ENCODE measurements around the gene KCNAB1. TPM values are rescaled to one million over a fixed set of nuclear protein-coding genes. Genes with fewer than 3 reads are reported as not detected.

Gene KCNAB1
- total and polyA plus RNA-seq, 10 of the 15 experiments (the other 5 are each of a cell fraction or from before 2014, with no cell fraction given), result 0.11 to 0.69 (median 0.43) TPM; not detected in 6

DNA sequence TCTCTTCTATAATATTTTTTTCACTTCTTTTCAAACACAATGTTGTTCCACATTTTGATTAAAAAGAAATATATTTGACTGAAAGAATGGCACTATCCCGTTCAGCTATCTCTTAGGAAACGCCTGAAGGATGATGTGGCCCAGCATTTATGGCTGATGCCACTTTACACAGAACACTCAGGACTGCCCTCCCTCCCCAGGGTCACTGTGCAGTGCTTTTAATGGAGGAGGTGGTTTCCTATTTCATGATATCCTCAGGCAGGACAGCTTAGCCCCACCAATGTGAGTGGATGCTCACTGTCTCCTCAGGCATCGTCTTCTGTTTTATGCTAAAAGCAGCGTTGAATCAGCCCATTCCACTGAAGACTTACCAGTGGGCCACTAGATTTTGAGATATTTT lies 135.9 kb downstream of the KCNAB1 start:
- POLR2A ChIA-PET, result no interaction called here
- in situ Hi-C loops (cut with MboI) (no loop called here), intact Hi-C loops (cut with micrococcal nuclease; ENCODE audit: unreplicated experiment) (no loop called here)
- Histone ChIP-seq H4K20me1 (ENCODE audit: control insufficient read depth, insufficient read depth) (no peaks in the 10 kb centered on the region), H3K27ac (ENCODE audit: control insufficient read depth, insufficient read depth) (no peak overlapping the region), H3K4me1 (ENCODE audit: control insufficient read depth, insufficient read depth, low read length) (no peaks in the 10 kb centered on the region), H2AFZ (ENCODE audit: control insufficient read depth, low read depth, low read length) (no peak overlapping the region), H3K27me3 (replicated peaks in 1 of 2; ENCODE audit: control insufficient read depth in 2 of 2, insufficient read depth in 2 of 2, low read length in 1 of 2) (no peaks in the 10 kb centered on the region), H3K9me3 (replicated peaks; ENCODE audit: control insufficient read depth, insufficient read depth, low read length) (no peaks in the 10 kb centered on the region), H3K36me3 (ENCODE audit: control insufficient read depth in 2 of 2, insufficient read depth in 2 of 2, low read length in 1 of 2) (no peaks in the 10 kb centered on the region), H3K79me2 (ENCODE audit: control insufficient read depth, insufficient read depth, low read length) (no peaks in the 10 kb centered on the region), H3K9ac (ENCODE audit: control insufficient read depth, insufficient read depth, low read length) (no peak overlapping the region), H3K4me2 (ENCODE audit: control insufficient read depth, insufficient read depth) (no peak overlapping the region), H3K4me3 (no peak overlapping the region)
- CTCF ChIA-PET, result no interaction called here
- no TSS peak for BruUV-seq (replicated peaks)
- TF ChIP-seq FOXK2 (IDR thresholded peaks at IDR 0.05) (no peak), BRCA1 (IDR thresholded peaks at IDR 0.05; ENCODE audit: low read depth, low read length) (no peak), CBX5 (IDR thresholded peaks at IDR 0.05; ENCODE audit: low read depth) (no peak), NFYA (IDR thresholded peaks at IDR 0.05; ENCODE audit: borderline replicate concordance, low read depth, low read length) (no peak), CHD1 (IDR thresholded peaks at IDR 0.05; ENCODE audit: low read depth, low read length) (no peak), BHLHE40 (IDR thresholded peaks at IDR 0.05; ENCODE audit: borderline replicate concordance in 1 of 2, low read depth in 2 of 2, low read length in 1 of 2) (no peak), JUND (IDR thresholded peaks at IDR 0.05; ENCODE audit: low read depth, low read length) (no peak), SIN3A (IDR thresholded peaks at IDR 0.05; ENCODE audit: low read depth, low read length) (no peak), CHD2 (IDR thresholded peaks at IDR 0.05; ENCODE audit: borderline replicate concordance, low read depth, low read length) (no peak)
- TF ChIP-seq, protein P1, sequence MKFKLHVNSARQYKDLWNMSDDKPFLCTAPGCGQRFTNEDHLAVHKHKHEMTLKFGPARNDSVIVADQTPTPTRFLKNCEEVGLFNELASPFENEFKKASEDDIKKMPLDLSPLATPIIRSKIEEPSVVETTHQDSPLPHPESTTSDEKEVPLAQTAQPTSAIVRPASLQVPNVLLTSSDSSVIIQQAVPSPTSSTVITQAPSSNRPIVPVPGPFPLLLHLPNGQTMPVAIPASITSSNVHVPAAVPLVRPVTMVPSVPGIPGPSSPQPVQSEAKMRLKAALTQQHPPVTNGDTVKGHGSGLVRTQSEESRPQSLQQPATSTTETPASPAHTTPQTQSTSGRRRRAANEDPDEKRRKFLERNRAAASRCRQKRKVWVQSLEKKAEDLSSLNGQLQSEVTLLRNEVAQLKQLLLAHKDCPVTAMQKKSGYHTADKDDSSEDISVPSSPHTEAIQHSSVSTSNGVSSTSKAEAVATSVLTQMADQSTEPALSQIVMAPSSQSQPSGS (IDR thresholded peaks at IDR 0.05; ENCODE audit: low read length), result no peak
- TF ChIP-seq, protein P2, sequence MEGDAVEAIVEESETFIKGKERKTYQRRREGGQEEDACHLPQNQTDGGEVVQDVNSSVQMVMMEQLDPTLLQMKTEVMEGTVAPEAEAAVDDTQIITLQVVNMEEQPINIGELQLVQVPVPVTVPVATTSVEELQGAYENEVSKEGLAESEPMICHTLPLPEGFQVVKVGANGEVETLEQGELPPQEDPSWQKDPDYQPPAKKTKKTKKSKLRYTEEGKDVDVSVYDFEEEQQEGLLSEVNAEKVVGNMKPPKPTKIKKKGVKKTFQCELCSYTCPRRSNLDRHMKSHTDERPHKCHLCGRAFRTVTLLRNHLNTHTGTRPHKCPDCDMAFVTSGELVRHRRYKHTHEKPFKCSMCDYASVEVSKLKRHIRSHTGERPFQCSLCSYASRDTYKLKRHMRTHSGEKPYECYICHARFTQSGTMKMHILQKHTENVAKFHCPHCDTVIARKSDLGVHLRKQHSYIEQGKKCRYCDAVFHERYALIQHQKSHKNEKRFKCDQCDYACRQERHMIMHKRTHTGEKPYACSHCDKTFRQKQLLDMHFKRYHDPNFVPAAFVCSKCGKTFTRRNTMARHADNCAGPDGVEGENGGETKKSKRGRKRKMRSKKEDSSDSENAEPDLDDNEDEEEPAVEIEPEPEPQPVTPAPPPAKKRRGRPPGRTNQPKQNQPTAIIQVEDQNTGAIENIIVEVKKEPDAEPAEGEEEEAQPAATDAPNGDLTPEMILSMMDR (IDR thresholded peaks at IDR 0.05 in 2 of 3, conservative IDR thresholded peaks at IDR 0.05 in 1 of 3; ENCODE audit: control insufficient read depth in 2 of 3, extremely low read depth in 1 of 3, insufficient read depth in 1 of 3, low read depth in 3 of 3, low read length in 3 of 3), result no peak
- TF ChIP-seq, protein P3, sequence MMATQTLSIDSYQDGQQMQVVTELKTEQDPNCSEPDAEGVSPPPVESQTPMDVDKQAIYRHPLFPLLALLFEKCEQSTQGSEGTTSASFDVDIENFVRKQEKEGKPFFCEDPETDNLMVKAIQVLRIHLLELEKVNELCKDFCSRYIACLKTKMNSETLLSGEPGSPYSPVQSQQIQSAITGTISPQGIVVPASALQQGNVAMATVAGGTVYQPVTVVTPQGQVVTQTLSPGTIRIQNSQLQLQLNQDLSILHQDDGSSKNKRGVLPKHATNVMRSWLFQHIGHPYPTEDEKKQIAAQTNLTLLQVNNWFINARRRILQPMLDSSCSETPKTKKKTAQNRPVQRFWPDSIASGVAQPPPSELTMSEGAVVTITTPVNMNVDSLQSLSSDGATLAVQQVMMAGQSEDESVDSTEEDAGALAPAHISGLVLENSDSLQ (IDR thresholded peaks at IDR 0.05), result no peak
- DNase-seq (ENCODE audit: low read depth, low spot score), result no peak
- SMC1A ChIA-PET (ENCODE audit: uncharacterized antibody, unreplicated experiment), result interaction anchor here (1.6 kb wide), 1 partner anchor 38 kb away, joined by 4 read pairs; no protein-coding TSS in a partner anchor
- no peak for FAIRE-seq
- RAD21 ChIA-PET (ENCODE audit: unreplicated experiment), result no interaction called here
- no peak for ATAC-seq
- WGBS (ENCODE audit: insufficient coverage, insufficient replicate concordance, low lambda C conversion rate, missing lambda C conversion rate), result 27% methylated on average over 4 of the region's 4 CpGs
